HepG2 (cell line): ENCODE data around the gene ZNF740. TPM values are rescaled to one million over a fixed set of nuclear protein-coding genes. Genes with fewer than 3 reads are reported as not detected.

Source experiments
- ATAC-seq: fragments of 200-7000 bp; cut with Tn5 transposase; 3 replicates; pipeline ENCODE4 v1.9.1; 2020; ENCODE audit warnings: mild to moderate bottlenecking, moderate library complexity
- BruUV-seq: library from RNA; stranded (reverse); fragments of 400-500 nt; replicated peaks from 2 replicates; lab custom pipeline; 2021; lab: Mats Ljungman, UMichigan
- CTCF ChIA-PET: fragments of 300-600 bp; formaldehyde crosslinking; extraction: SDS; loops from one replicate; lab custom pipeline; 2021; ENCODE audit warnings: low total read pairs, inconsistent platforms, low intra/inter-chr PET ratio; lab: Yijun Ruan, JAX
- POLR2A ChIA-PET: fragments of 350-600 bp; sonication (Branson Sonifier 250); formaldehyde crosslinking; loops from one replicate; lab custom pipeline; 2020; ENCODE audit warnings: antibody characterized with exemption, inconsistent platforms; lab: Yijun Ruan, JAX
- DNase-seq: peaks from one replicate; pipeline ENCODE4 v3.0.0-alpha.2; 2015; ENCODE audit warnings: low spot score
- FAIRE-seq: peaks from 3 replicates; lab custom pipeline; 2011; peaks lifted over from hg19 to GRCh38; lab: Jason Lieb, UNC
- H2AFZ ChIP-seq: one replicate; pipeline ENCODE4 v1.6.1; 2011; ENCODE audit warnings: low read length, inconsistent platforms
- H3K27ac ChIP-seq: fragments of 300-600 bp; 3 replicates; pipeline ENCODE4 v1.8.0; 2011; ENCODE audit warnings: mixed run types, mild to moderate bottlenecking, mixed read lengths, low read length, inconsistent platforms; ENCODE audit not compliant: insufficient read depth; ENCODE audit errors: extremely low read length
- H3K27me3 ChIP-seq, 2 experiments: fragments of 200-600 bp in 1 of 2; 2 replicates in 1 of 2; 3 replicates in 1 of 2; pipeline versions ENCODE4 v1.6.0 to v1.8.0; 2011; ENCODE audit warnings: low read length in 2 of 2, mild to moderate bottlenecking in 2 of 2, moderate library complexity in 2 of 2, inconsistent platforms in 1 of 2; ENCODE audit not compliant: insufficient read depth in 2 of 2, control insufficient read depth in 1 of 2
- H3K36me3 ChIP-seq, 2 experiments: fragments of 200-600 bp in 1 of 2; replicated peaks in 1 of 2; 2 replicates in 1 of 2; 3 replicates in 1 of 2; pipeline versions ENCODE4 v1.5.1 to v1.8.0; 2011; ENCODE audit warnings: low read length in 2 of 2, inconsistent platforms in 1 of 2; ENCODE audit not compliant: insufficient read depth in 2 of 2, control insufficient read depth in 1 of 2
- H3K4me1 ChIP-seq: 2 replicates; pipeline ENCODE4 v1.5.1; 2012; ENCODE audit warnings: low read length, inconsistent platforms; ENCODE audit not compliant: insufficient read depth
- H3K4me2 ChIP-seq: 2 replicates; pipeline ENCODE4 v1.6.0; 2011; ENCODE audit warnings: low read depth, low read length, inconsistent platforms
- H3K4me3 ChIP-seq, 3 experiments: fragments of 200-600 bp in 1 of 3; sonication (generic), shearing (Covaris generic) in 1 of 3; replicated peaks in 1 of 3; 2 replicates each; pipeline ENCODE4 v1.5.1; 2011 to 2016; ENCODE audit warnings: low read length in 3 of 3, inconsistent platforms in 2 of 3, low read depth in 2 of 3, mild to moderate bottlenecking in 2 of 3, control low read depth in 1 of 3, mixed read lengths in 1 of 3; ENCODE audit not compliant: insufficient read depth in 1 of 3
- H3K79me2 ChIP-seq: one replicate; pipeline ENCODE4 v1.6.1; 2011; ENCODE audit warnings: low read length, inconsistent platforms; ENCODE audit not compliant: insufficient read depth
- H3K9ac ChIP-seq: 2 replicates; pipeline ENCODE4 v1.6.0; 2011; ENCODE audit warnings: mild to moderate bottlenecking, low read depth, low read length, inconsistent platforms; ENCODE audit not compliant: insufficient read depth
- H3K9me3 ChIP-seq: 2 replicates; pipeline ENCODE4 v1.5.1; 2012; ENCODE audit warnings: mild to moderate bottlenecking, low read length
- H4K20me1 ChIP-seq: 2 replicates; pipeline ENCODE4 v1.6.0; 2011; ENCODE audit warnings: inconsistent platforms, mild to moderate bottlenecking, low read length, moderate library complexity; ENCODE audit not compliant: insufficient read depth
- CAMTA2 ChIP-seq: sonication (generic); formaldehyde crosslinking; IDR thresholded peaks from 2 replicates; pipeline ENCODE4 v1.4.0; 2020; ENCODE audit warnings: mild to moderate bottlenecking, missing genetic modification reagents, borderline replicate concordance
- CCDC6 ChIP-seq: sonication (generic); formaldehyde crosslinking; IDR thresholded peaks from 2 replicates; pipeline ENCODE4 v1.8.1; 2022; ENCODE audit warnings: mild to moderate bottlenecking, missing genetic modification reagents, moderate library complexity
- ERF ChIP-seq: IDR thresholded peaks from 2 replicates; pipeline ENCODE4 v1.6.1; 2018; ENCODE audit warnings: missing biosample characterization, missing genetic modification reagents
- FOSL2 ChIP-seq: sonication (generic); formaldehyde crosslinking; IDR thresholded peaks from 2 replicates; pipeline ENCODE4 v1.4.0; 2020; ENCODE audit warnings: missing genetic modification reagents
- HNRNPH1 ChIP-seq: fragments of 200-400 bp; formaldehyde crosslinking; optimal IDR thresholded peaks from 2 replicates; pipeline ENCODE3; 2017; ENCODE audit warnings: mild to moderate bottlenecking, low read depth, low read length
- IRF2 ChIP-seq: IDR thresholded peaks from 2 replicates; pipeline ENCODE4 v1.6.1; 2018; ENCODE audit warnings: missing genetic modification reagents, missing compliant biosample characterization
- KAT8 ChIP-seq: IDR thresholded peaks from 2 replicates; pipeline ENCODE4 v1.6.1; 2016; ENCODE audit warnings: missing genetic modification reagents, missing compliant biosample characterization
- MED1 ChIP-seq: sonication (generic); formaldehyde crosslinking; IDR thresholded peaks from 2 replicates; pipeline ENCODE4 v1.4.0; 2020; ENCODE audit warnings: missing genetic modification reagents
- POLR2A ChIP-seq, 2 experiments: IDR thresholded peaks; 2 replicates each; pipeline ENCODE4 v1.6.1; 2011; ENCODE audit warnings: low read depth in 2 of 2, low read length in 2 of 2, mild to moderate bottlenecking in 1 of 2, moderate library complexity in 1 of 2; ENCODE audit not compliant: insufficient read depth in 1 of 2
- POLR2G ChIP-seq: fragments of 200-400 bp; formaldehyde crosslinking; IDR thresholded peaks from 2 replicates; pipeline ENCODE4 v1.6.1; 2018; ENCODE audit warnings: mild to moderate bottlenecking, low read depth, low read length, moderate library complexity
- RBFOX2 ChIP-seq: fragments of 200-400 bp; formaldehyde crosslinking; IDR thresholded peaks from 2 replicates; pipeline ENCODE4 v1.6.1; 2017; ENCODE audit warnings: low read depth, mild to moderate bottlenecking, low read length
- SALL1 ChIP-seq: sonication (generic); formaldehyde crosslinking; IDR thresholded peaks from 2 replicates; pipeline ENCODE4 v1.8.0; 2022; ENCODE audit warnings: mild to moderate bottlenecking, missing genetic modification reagents
- SOX13 ChIP-seq, 3 experiments: fragments of 450-650 bp in 1 of 3; sonication (generic) in 1 of 3; formaldehyde crosslinking in 1 of 3; IDR thresholded peaks in 2 of 3; conservative IDR thresholded peaks in 1 of 3; 2 replicates each; pipeline versions ENCODE4 v1.5.0 to v1.6.1; 2016 to 2020; ENCODE audit warnings: antibody characterized with exemption in 1 of 3, mild to moderate bottlenecking in 1 of 3, missing compliant biosample characterization in 1 of 3, missing genetic modification reagents in 1 of 3, moderate library complexity in 1 of 3
- SRSF4 ChIP-seq: fragments of 200-400 bp; formaldehyde crosslinking; IDR thresholded peaks from one replicate; pipeline ENCODE4 v1.6.1; 2018; ENCODE audit warnings: mild to moderate bottlenecking, low read depth, low read length, moderate library complexity; ENCODE audit not compliant: poor library complexity, severe bottlenecking
- ZFY ChIP-seq: sonication (generic); formaldehyde crosslinking; IDR thresholded peaks from 2 replicates; pipeline ENCODE4 v1.4.0; 2020; ENCODE audit warnings: missing genetic modification reagents
- ZNF263 ChIP-seq: sonication (generic); formaldehyde crosslinking; IDR thresholded peaks from 2 replicates; pipeline ENCODE4 v1.4.0; 2020; ENCODE audit warnings: missing genetic modification reagents
- ZNF44 ChIP-seq: sonication (generic); formaldehyde crosslinking; IDR thresholded peaks from 2 replicates; pipeline ENCODE4 v1.5.1; 2020; ENCODE audit warnings: mild to moderate bottlenecking, missing genetic modification reagents
- ZNF768 ChIP-seq: sonication (generic); formaldehyde crosslinking; IDR thresholded peaks from 2 replicates; pipeline ENCODE4 v1.4.0; 2020; ENCODE audit warnings: missing genetic modification reagents
- WGBS: methylation state at CpG from one replicate; pipeline ENCODE4 v1.1.6; 2017; ENCODE audit warnings: low lambda C conversion rate; 5-methylcytosine and 5-hydroxymethylcytosine counted together
- in situ Hi-C: cut with HindIII; loops from 2 replicates; pipeline ENCODE4 v1.10.0; 2017; ENCODE audit warnings: low pct_unique_long_range_greater_than_20kb; ENCODE audit not compliant: extremely low pct_ligation_motif_present
- intact Hi-C: fragments of 100-400 bp; cut with micrococcal nuclease; formaldehyde crosslinking; loops from one replicate; pipeline ENCODE4 v1.10.0; 2022; ENCODE audit not compliant: unreplicated experiment
- polyA plus RNA-seq, 8 experiments: library from polyadenylated mRNA; depleted of rRNA in 3 of 8; stranded (reverse) in 7 of 8; unstranded in 1 of 8; fragments of >200 nt; fragmentation: Illumina TruSeq in 4 of 8; extraction: Trizol in 4 of 8; gene quantifications; 2 replicates each; pipeline versions ENCODE4 v1.2.1 to v1.2.3, GENCODE V29; 2011 to 2016; ENCODE audit warnings: low read depth in 4 of 8, missing spikeins in 1 of 8, mixed read lengths in 1 of 8; ENCODE audit not compliant: insufficient read depth in 1 of 8
- total RNA-seq, 5 experiments: library from RNA; depleted of rRNA; stranded (reverse); fragments of >200 nt; fragmentation: Illumina TruSeq; extraction: Trizol; gene quantifications; 2 replicates each; pipeline ENCODE4 v1.2.3, GENCODE V29; 2016; ENCODE audit warnings: low read depth in 1 of 5
- TF ChIP-seq, protein P1 (sequence below): IDR thresholded peaks from 2 replicates; pipeline ENCODE4 v1.6.1; 2016; ENCODE audit warnings: mild to moderate bottlenecking, missing biosample characterization, missing genetic modification reagents
- TF ChIP-seq, protein P2 (sequence below): sonication (generic); formaldehyde crosslinking; IDR thresholded peaks from 2 replicates; pipeline ENCODE4 v1.4.0; 2020; ENCODE audit warnings: missing genetic modification reagents
- TF ChIP-seq, protein P3 (sequence below): IDR thresholded peaks from 2 replicates; pipeline ENCODE4 v1.6.1; 2016; ENCODE audit warnings: mild to moderate bottlenecking

Gene ZNF740
- total and polyA plus RNA-seq, 2 of the 13 experiments (the other 11 are each of a cell fraction or from before 2014, with no cell fraction given), result 16.9 to 19.0 TPM

DNA sequence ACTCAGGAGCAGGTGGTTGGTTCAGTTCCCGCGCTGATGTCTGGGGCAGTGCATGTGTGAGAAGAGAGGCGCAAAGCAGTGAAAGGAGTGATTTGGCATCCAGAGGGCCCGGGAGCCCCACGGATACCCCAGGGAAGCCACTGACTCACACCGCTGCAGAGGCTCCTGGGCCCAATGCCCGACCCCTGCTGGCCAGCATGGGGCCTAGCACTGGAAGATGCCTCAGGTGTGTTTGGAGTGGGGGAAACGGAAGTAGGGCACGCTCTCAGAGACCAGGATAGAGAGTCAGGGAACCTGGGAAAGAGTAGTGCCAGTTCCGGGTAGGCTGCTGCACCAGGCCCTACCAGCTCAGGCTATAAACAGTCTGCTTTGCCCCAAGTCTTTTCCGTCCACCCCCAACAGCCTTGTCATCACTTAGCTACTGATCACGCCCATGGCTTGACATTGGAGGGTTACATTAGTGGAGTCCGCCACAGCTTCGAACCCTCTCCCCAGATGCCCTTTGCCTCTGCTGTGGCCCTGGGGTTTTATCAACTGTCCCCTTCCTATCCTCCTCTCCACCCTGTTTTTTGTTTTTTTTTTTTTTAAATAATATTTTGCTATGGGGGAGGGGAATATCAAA lies 9.7 kb downstream of the ZNF740 start:
- H3K36me3 ChIP-seq, result peaks cover 20 to 38% of the 10 kb centered on the region in 2 experiments
- peaks cover 20% of the 10 kb centered on the region for H3K4me1 ChIP-seq
- no peaks in the 10 kb centered on the region for H3K9me3 ChIP-seq
- H3K27ac ChIP-seq, result no peak overlapping the region
- H3K79me2 ChIP-seq, result no peaks in the 10 kb centered on the region
- no peak overlapping the region for H2AFZ ChIP-seq
- FAIRE-seq, result no peak
- no peak overlapping the region for H3K9ac ChIP-seq
- H3K4me2 ChIP-seq, result no peak overlapping the region
- no peak overlapping the region for H3K4me3 ChIP-seq
- in situ Hi-C loops (loop anchor here (5.0 kb wide), 2 partner anchors 33 to 128 kb away; no protein-coding TSS in a partner anchor), intact Hi-C loops (loop anchor here (1.0 to 2.0 kb wide), 3 partner anchors 10 to 31 kb away; partner anchors contain the start of genes CSAD and ZNF740)
- ATAC-seq, result peak; percentile 88
- no TSS peak for BruUV-seq
- WGBS, result 70% methylated on average over 14 of the region's 14 CpGs
- no peaks in the 10 kb centered on the region for H3K27me3 ChIP-seq
- peaks cover 3% of the 10 kb centered on the region; the same call in 1 of the 2 replicates for H4K20me1 ChIP-seq
- CTCF ChIA-PET, result interaction anchor here (1.4 to 2.0 kb wide), 3 partner anchors 15 to 124 kb away, joined by 4 to 23 read pairs (median 6); no protein-coding TSS in a partner anchor
- DNase-seq, result peak; percentile 49
- POLR2A ChIA-PET, result interaction anchor here (1.3 to 2.6 kb wide), 4 partner anchors 10 to 124 kb away, joined by 3 to 10 read pairs (median 4); no protein-coding TSS in a partner anchor
- 0 out of 2 replicates have a peak, but pooled peaks have one; percentile 15 for TF ChIP-seq KAT8 (CRISPR knock-in tag)
- TF ChIP-seq, protein P1, sequence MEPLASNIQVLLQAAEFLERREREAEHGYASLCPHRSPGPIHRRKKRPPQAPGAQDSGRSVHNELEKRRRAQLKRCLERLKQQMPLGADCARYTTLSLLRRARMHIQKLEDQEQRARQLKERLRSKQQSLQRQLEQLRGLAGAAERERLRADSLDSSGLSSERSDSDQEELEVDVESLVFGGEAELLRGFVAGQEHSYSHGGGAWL, result 0 out of 2 replicates have a peak, but pooled peaks have one; percentile 31
- TF ChIP-seq ZNF768 (CRISPR knock-in tag), result peak; percentile 53; the same call in 1 of the 2 replicates
- no peak for TF ChIP-seq SRSF4
- no peak for TF ChIP-seq HNRNPH1
- TF ChIP-seq FOSL2 (CRISPR knock-in tag), result peak; percentile 53
- peak; percentile 26; the same call in 1 of the 2 replicates for TF ChIP-seq MED1 (CRISPR knock-in tag)
- peak; percentile 50 for TF ChIP-seq POLR2G
- no peak for TF ChIP-seq ERF (CRISPR knock-in tag)
- TF ChIP-seq, protein P2, sequence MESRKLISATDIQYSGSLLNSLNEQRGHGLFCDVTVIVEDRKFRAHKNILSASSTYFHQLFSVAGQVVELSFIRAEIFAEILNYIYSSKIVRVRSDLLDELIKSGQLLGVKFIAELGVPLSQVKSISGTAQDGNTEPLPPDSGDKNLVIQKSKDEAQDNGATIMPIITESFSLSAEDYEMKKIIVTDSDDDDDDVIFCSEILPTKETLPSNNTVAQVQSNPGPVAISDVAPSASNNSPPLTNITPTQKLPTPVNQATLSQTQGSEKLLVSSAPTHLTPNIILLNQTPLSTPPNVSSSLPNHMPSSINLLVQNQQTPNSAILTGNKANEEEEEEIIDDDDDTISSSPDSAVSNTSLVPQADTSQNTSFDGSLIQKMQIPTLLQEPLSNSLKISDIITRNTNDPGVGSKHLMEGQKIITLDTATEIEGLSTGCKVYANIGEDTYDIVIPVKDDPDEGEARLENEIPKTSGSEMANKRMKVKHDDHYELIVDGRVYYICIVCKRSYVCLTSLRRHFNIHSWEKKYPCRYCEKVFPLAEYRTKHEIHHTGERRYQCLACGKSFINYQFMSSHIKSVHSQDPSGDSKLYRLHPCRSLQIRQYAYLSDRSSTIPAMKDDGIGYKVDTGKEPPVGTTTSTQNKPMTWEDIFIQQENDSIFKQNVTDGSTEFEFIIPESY, result peak; percentile 85
- TF ChIP-seq CAMTA2 (CRISPR knock-in tag), result no peak
- TF ChIP-seq ZFY (CRISPR knock-in tag), result peak; percentile 30; the same call in 1 of the 2 replicates
- no peak for TF ChIP-seq IRF2 (CRISPR knock-in tag)
- TF ChIP-seq RBFOX2, result peak; percentile 26; the same call in 1 of the 2 replicates
- no peak for TF ChIP-seq ZNF44 (CRISPR knock-in tag)
- 0 out of 2 replicates have a peak, but pooled peaks have one; percentile 44 for TF ChIP-seq CCDC6
- no peak for TF ChIP-seq SOX13 (IDR thresholded peaks at IDR 0.05)
- no peak for TF ChIP-seq SOX13 (CRISPR knock-in tag; conservative IDR thresholded peaks at IDR 0.05 in 1 of 2, IDR thresholded peaks at IDR 0.05 in 1 of 2)
- TF ChIP-seq ZNF263 (CRISPR knock-in tag), result peak; percentile 25; the same call in 1 of the 2 replicates
- TF ChIP-seq, protein P3, sequence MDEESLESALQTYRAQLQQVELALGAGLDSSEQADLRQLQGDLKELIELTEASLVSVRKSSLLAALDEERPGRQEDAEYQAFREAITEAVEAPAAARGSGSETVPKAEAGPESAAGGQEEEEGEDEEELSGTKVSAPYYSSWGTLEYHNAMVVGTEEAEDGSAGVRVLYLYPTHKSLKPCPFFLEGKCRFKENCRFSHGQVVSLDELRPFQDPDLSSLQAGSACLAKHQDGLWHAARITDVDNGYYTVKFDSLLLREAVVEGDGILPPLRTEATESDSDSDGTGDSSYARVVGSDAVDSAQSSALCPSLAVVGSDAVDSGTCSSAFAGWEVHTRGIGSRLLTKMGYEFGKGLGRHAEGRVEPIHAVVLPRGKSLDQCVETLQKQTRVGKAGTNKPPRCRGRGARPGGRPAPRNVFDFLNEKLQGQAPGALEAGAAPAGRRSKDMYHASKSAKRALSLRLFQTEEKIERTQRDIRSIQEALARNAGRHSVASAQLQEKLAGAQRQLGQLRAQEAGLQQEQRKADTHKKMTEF (CRISPR knock-in tag), result 0 out of 2 replicates have a peak, but pooled peaks have one; percentile 36
- peak; percentile 19; the same call in 1 of the 2 replicates for TF ChIP-seq SALL1 (CRISPR knock-in tag)
- TF ChIP-seq POLR2A (IDR thresholded peaks at IDR 0.05; ENCODE audit: insufficient read depth in 1 of 2, low read depth in 2 of 2, low read length in 2 of 2), result peak in 1 of 2 experiments; percentile 6; a peak in 1 of 4 replicates
